PC-9 (cell line): ENCODE measurements around the gene ZBTB7C.

ENCODE experiments used
- CTCF ChIP-seq: fragments of 200-600 bp; sonication (generic); conservative IDR thresholded peaks from 2 replicates; pipeline ENCODE4 v1.6.1; 2017; ENCODE audit warnings: mixed run types, antibody characterized with exemption, mild to moderate bottlenecking, moderate library complexity
- EZH2 ChIP-seq: fragments of 200-600 bp; sonication (generic); IDR thresholded peaks from 2 replicates; pipeline ENCODE4 v1.8.0; 2017; ENCODE audit warnings: antibody characterized with exemption, low read depth

GRCh38 chr18:48207733-48208132, 201.4 kb downstream of the ZBTB7C start:
- no peak for TF ChIP-seq CTCF
- no peak for TF ChIP-seq EZH2
